ENCODE data around the gene TUBGCP6. TPM values are rescaled to one million over a fixed set of nuclear protein-coding genes. Genes with fewer than 3 reads are reported as not detected.

TUBGCP6 gene
- total and polyA plus RNA-seq, 2 experiments from 2014 or later: 32.6 to 46.1 TPM

DNA sequence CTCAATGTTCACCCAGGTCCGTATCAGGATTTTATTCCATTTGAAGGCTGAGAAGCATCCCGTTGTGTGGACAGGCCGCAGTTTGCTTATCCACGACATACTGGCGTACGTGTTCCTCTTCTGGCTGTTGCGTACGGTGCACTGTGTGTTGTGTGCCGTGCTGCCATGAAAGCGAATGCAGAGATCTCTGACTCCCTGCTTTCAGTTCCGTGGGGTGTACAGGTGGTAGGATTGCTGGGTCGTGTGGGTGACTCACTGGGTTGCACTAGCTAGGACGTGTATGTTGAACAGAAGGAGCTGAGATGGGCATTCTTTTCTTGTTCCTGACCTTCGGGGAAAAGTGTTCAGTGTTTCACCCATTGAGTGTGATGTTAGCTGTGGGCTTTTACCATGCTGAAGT lies 33.7 kb downstream of the TUBGCP6 start:
- TF ChIP-seq, protein P1, sequence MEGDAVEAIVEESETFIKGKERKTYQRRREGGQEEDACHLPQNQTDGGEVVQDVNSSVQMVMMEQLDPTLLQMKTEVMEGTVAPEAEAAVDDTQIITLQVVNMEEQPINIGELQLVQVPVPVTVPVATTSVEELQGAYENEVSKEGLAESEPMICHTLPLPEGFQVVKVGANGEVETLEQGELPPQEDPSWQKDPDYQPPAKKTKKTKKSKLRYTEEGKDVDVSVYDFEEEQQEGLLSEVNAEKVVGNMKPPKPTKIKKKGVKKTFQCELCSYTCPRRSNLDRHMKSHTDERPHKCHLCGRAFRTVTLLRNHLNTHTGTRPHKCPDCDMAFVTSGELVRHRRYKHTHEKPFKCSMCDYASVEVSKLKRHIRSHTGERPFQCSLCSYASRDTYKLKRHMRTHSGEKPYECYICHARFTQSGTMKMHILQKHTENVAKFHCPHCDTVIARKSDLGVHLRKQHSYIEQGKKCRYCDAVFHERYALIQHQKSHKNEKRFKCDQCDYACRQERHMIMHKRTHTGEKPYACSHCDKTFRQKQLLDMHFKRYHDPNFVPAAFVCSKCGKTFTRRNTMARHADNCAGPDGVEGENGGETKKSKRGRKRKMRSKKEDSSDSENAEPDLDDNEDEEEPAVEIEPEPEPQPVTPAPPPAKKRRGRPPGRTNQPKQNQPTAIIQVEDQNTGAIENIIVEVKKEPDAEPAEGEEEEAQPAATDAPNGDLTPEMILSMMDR (IDR thresholded peaks at IDR 0.05; ENCODE audit: low read depth, low read length): no peak
- H3K4me1 ChIP-seq (ENCODE audit: low read depth): no peaks in the 10 kb centered on the region
- H3K27ac ChIP-seq: no peak overlapping the region
- no peak overlapping the region for H3K4me3 ChIP-seq
- H3K9me3 ChIP-seq (ENCODE audit: low read depth): no peaks in the 10 kb centered on the region
- H3K36me3 ChIP-seq: peaks cover 26% of the 10 kb centered on the region
- H3K27me3 ChIP-seq: no peaks in the 10 kb centered on the region
- DNase-seq (ENCODE audit: low read depth in 1 of 2, low spot score in 1 of 2): no peak

DNA sequence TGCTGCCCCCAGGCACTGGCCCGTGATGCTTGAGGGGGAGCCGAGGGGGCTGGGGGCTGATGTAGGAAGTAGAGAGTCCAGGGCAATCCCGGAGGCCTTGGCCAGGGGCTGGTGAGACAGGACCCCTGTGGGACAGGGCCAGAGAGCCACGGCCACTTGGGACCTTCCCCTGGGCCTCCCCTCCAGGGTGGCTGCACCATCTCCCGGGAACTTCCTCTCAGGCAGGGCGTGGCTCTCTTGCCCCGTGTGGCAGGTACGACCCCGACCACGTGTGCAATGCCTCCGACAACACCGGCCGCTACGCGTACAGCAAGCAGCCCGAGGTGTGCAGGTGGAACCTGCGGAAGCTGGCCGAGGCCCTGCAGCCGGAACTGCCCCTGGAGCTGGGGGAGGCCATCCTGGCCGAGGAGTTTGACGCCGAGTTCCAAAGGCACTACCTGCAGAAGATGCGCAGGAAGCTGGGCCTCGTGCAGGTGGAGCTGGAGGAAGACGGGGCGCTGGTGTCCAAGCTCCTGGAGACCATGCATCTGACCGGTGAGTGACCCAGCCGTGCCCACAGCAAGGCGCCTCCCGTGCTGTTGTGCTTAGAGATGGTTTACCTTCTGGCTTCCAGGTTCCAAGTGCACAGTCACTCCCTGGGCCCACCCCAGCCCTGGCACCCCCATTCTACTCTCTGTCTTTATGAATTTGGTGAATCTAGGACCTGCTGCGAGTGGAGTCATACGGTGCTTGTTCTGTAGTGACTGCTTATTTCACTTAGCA lies 34.3 kb downstream of the TUBGCP6 start:
- Histone ChIP-seq H3K4me1 (ENCODE audit: low read depth) (no peaks in the 10 kb centered on the region), H3K27ac (no peak overlapping the region), H3K9me3 (ENCODE audit: low read depth) (no peaks in the 10 kb centered on the region), H3K27me3 (no peaks in the 10 kb centered on the region), H3K36me3 (peaks cover 25% of the 10 kb centered on the region), H3K4me3 (no peak overlapping the region)
- TF ChIP-seq, protein P1 (IDR thresholded peaks at IDR 0.05; ENCODE audit: low read depth, low read length): no peak
- no peak for DNase-seq (ENCODE audit: low read depth in 1 of 2, low spot score in 1 of 2)

DNA sequence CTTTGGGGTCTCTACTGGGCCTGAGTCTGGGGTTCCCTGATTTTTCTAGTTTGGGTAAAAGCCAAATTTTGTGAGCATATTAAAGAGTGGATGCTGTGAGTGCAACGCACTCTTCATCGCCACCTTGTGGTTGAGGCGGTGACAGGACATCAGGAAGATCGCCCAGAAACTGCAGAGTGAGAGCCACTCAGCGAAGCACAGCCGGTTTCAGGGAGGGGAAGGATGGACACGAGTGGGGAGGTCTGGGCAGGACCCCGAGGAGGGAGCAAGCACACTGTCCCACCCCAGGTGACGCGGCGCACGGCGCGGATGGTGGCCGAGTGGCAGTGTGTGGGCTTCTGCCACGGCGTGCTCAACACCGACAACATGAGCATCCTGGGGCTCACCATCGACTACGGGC lies 34.9 kb downstream of the TUBGCP6 start:
- Histone ChIP-seq H3K4me1 (ENCODE audit: low read depth) (no peaks in the 10 kb centered on the region), H3K4me3 (no peak overlapping the region), H3K9me3 (ENCODE audit: low read depth) (no peaks in the 10 kb centered on the region), H3K36me3 (peaks cover 25% of the 10 kb centered on the region), H3K27me3 (no peaks in the 10 kb centered on the region), H3K27ac (no peak overlapping the region)
- TF ChIP-seq, protein P1 (IDR thresholded peaks at IDR 0.05; ENCODE audit: low read depth, low read length): peak; percentile 82
- DNase-seq (ENCODE audit: low read depth in 1 of 2, low spot score in 1 of 2): peak; percentile 71 to 76

DNA sequence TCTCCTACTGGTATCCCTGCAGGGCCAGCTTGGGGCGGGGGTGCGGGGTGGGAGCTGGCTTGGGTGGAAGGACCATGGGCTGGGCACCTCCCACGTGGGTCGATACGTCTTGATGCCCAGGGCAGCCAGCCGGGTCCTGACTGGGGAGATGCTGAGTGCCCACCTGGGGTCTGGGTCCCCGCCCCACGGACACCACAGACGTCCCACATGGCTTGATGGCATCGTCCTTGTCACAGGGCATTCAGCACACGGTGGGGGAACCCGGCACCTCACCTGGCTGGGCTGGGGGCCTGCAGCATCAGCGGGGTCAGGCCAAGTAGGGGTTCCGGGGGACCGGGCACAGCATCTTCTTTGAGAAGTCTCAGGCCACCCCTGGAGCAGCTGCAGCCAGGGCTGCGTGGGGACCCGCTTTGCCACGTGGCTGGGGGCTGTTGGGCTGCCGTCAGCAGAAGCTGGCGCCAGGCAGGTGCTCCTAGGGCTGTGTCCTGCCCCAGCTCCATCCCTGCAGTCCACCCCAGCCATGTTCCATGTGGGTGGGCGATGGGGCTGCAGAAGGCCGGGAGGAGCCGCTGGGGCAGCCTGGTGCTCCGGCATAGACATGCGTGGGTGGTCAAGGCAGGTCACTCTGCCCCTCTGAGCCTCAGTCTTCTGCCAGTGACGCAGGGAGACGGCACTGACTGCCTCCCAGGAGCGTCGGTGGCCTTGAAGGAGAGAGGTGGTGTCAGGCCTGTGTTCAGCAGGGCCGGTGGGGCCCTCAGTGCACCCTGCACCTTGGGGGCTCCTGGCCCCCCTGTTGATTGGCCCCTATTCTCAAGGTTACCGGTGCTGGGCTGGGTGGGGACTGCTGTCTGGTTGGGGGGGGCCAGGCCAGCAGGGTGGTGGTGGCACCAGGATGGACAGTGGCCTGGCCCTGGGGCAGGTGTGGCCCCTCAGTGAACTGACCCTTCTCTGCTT lies 35.6 kb downstream of the TUBGCP6 start:
- Histone ChIP-seq H3K36me3 (peaks cover 30% of the 10 kb centered on the region), H3K9me3 (ENCODE audit: low read depth) (no peaks in the 10 kb centered on the region), H3K4me3 (no peak overlapping the region), H3K27me3 (no peaks in the 10 kb centered on the region), H3K4me1 (ENCODE audit: low read depth) (no peaks in the 10 kb centered on the region), H3K27ac (no peak overlapping the region)
- TF ChIP-seq, protein P1 (IDR thresholded peaks at IDR 0.05; ENCODE audit: low read depth, low read length): no peak
- no peak for DNase-seq (ENCODE audit: low read depth in 1 of 2, low spot score in 1 of 2)

DNA sequence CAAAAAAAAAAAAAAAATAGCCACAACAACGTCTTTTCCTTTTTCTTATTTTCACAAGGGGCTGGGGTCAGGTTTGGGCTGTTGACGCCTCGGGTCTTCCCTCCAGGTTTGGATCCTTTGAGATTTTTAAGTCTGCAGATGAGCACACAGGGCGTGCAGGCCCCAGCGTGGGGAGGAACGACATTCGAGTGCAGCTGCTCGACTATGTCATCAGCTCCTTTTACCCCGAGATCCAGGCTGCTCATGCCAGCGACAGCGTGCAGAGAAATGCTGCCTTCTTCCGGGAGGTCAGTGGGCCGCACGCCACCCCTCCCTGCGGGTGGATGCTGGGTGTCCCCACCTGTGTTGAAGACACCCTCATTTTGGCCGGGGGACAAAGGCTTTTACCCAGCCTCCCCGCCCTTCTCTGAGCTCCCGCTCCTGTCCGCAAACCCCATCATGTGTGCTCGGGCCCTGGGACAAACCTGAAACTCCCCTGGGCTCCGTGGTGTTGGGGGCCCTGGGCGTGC lies 36.3 kb downstream of the TUBGCP6 start:
- TF ChIP-seq, protein P1 (IDR thresholded peaks at IDR 0.05; ENCODE audit: low read depth, low read length): no peak
- Histone ChIP-seq H3K4me1 (ENCODE audit: low read depth) (no peaks in the 10 kb centered on the region), H3K36me3 (peaks cover 32% of the 10 kb centered on the region), H3K27ac (no peak overlapping the region), H3K27me3 (no peaks in the 10 kb centered on the region), H3K9me3 (ENCODE audit: low read depth) (no peaks in the 10 kb centered on the region), H3K4me3 (no peak overlapping the region)
- no peak for DNase-seq (ENCODE audit: low read depth in 1 of 2, low spot score in 1 of 2)

Measured in cardiac muscle cell (in vitro differentiated cells and primary cell).